Adrenal gland (tissue), 12 donors: ENCODE data around the gene RYR1. TPM values are rescaled to one million over a fixed set of nuclear protein-coding genes. Genes with fewer than 3 reads are reported as not detected.
"Not testable (repeated sequence)": the region's sequence is repeated elsewhere in the genome, so short reads cannot be mapped to it uniquely, and the experiment has no call there.

Experiments used
- DNase-seq, 7 donors: peaks; one replicate each; pipeline ENCODE4 v3.0.0-alpha.2; 2019 to 2020
- H3K27ac ChIP-seq, 5 donors: fragments of 200-600 bp; sonication (generic) in 4 of 5; 1 replicate in 3 of 5; 2 replicates in 2 of 5; pipeline versions ENCODE4 v1.5.1 to v1.8.0; 2016 to 2020; ENCODE audit warnings: mild to moderate bottlenecking in 1 of 5
- H3K27me3 ChIP-seq: fragments of 200-600 bp; 2 replicates; pipeline ENCODE4 v1.8.0; 2021
- H3K36me3 ChIP-seq, 2 donors: fragments of 200-600 bp; replicated peaks in 1 of 2; 1 replicate in 1 of 2; 2 replicates in 1 of 2; pipeline versions ENCODE4 v1.5.1 to v1.8.0; 2018 to 2022
- H3K4me1 ChIP-seq, 2 donors: fragments of 200-600 bp; replicated peaks in 1 of 2; 1 replicate in 1 of 2; 2 replicates in 1 of 2; pipeline versions ENCODE4 v1.5.1 to v1.8.0; 2018 to 2021
- H3K4me3 ChIP-seq, 4 donors: fragments of 200-600 bp; sonication (generic) in 3 of 4; one replicate each; pipeline ENCODE4 v1.5.1; 2016 to 2018
- H3K9me3 ChIP-seq, 3 donors: fragments of 200-600 bp; sonication (generic) in 1 of 3; replicated peaks in 1 of 3; 1 replicate in 2 of 3; 2 replicates in 1 of 3; pipeline versions ENCODE4 v1.5.1 to v1.8.0; 2016 to 2021
- POLR2A ChIP-seq, 2 donors: fragments of 450-650 bp; IDR thresholded peaks; one replicate each; pipeline ENCODE4 v1.6.1; 2017; ENCODE audit warnings: antibody characterized with exemption in 2 of 2, mild to moderate bottlenecking in 2 of 2, moderate library complexity in 1 of 2
- whole genome bisulfite sequencing, 4 donors: extraction: QIAGEN DNeasy Blood & Tissue Kit in 2 of 4; methylation state at CpG; one replicate each; pipeline versions ENCODE4 v1.1.5 to v1.1.7; 2013 to 2017; 5-methylcytosine and 5-hydroxymethylcytosine counted together
- intact Hi-C, 2 donors: fragments of 100-400 bp; cut with DNase I; formaldehyde crosslinking; loops; one replicate each; pipeline versions ENCODE4 v1.14.1 to v1.15.0; 2022 to 2023
- polyA plus RNA-seq, 3 donors: library from polyadenylated mRNA; stranded (reverse); fragments of 200-250 nt in 2 of 3; fragments of 350-450 nt in 1 of 3; fragmentation: Illumina TruSeq in 1 of 3; extraction: RNeasy Lipid Tissue Mini Kit (QIAGEN cat#74804) in 1 of 3; gene quantifications; one replicate each; pipeline ENCODE4 v1.2.3, GENCODE V29; 2013 to 2014
- total RNA-seq, 9 donors: library from RNA; depleted of rRNA in 4 of 9; stranded (reverse); fragments of >200 nt in 4 of 9; fragments of 120-200 nt in 1 of 9; fragmentation: NEBNext Ultra II Directional in 1 of 9; extraction: Animal tissue kit (Norgen Biotek cat#: 25700) in 1 of 9; gene quantifications; one replicate each; pipeline versions ENCODE4 v1.1.0 to v1.2.4, GENCODE V29; 2013 to 2023
- TF ChIP-seq, protein P1 (sequence below), 6 experiments: fragments of 450-650 bp in 4 of 6; fragments of 200-600 bp in 2 of 6; sonication (generic) in 1 of 6; IDR thresholded peaks; 1 replicate in 5 of 6; 2 replicates in 1 of 6; pipeline versions ENCODE4 v1.5.1 to v1.8.0; 2016 to 2021; ENCODE audit warnings: antibody characterized with exemption in 6 of 6, mild to moderate bottlenecking in 2 of 6, moderate library complexity in 1 of 6
- donor health status: healthy with polysubstance abuse.
- donor health status: Bipolar disorder and iron deficiency.
- donor health status: DM: yes; HTN: yes; CAD: no.
- donor health status: DM: no; HTN: no; CAD: no.
- donor health status: DM: no; HTN: no; CAD: no.
- donor health status: DM: yes; HTN: yes; CAD: no.

RYR1 gene
- total and polyA plus RNA-seq, 12 donors: 0.90 to 10.0 (median 3.2) TPM

DNA sequence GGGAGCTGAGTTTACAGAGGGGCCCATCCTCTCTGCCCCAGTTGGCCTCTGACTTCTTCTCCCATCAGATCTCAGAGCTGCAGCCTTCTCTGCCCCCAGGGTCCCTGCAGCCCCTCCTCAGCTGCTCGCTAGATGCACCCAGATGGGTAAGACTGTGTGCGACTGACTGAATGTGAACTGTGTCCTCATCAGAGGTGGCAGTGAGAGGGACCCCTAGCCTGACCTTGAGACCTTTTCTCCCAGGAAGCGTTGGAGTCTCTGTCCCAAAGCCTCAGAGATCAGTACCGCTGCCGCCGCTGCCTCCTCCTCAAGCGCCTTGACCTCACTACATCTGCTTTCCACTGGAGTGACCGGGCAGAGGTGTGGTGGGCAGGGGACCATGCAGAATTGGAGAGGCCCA lies 28.2 kb upstream of the RYR1 start:
- intact Hi-C loops: loop anchor here in 1 of 2 donors (10.0 kb wide), 1 partner anchor 230 kb away; no protein-coding TSS in a partner anchor
- Histone ChIP-seq H3K36me3 (peaks cover 0 to 17% of the 10 kb centered on the region in 2 donors), H3K4me3 (no peak overlapping the region), H3K27ac (no peak overlapping the region), H3K27me3 (no peaks in the 10 kb centered on the region), H3K4me1 (peaks cover 0 to 7% of the 10 kb centered on the region in 2 donors), H3K9me3 (no peaks in the 10 kb centered on the region)
- TF ChIP-seq, protein P1, sequence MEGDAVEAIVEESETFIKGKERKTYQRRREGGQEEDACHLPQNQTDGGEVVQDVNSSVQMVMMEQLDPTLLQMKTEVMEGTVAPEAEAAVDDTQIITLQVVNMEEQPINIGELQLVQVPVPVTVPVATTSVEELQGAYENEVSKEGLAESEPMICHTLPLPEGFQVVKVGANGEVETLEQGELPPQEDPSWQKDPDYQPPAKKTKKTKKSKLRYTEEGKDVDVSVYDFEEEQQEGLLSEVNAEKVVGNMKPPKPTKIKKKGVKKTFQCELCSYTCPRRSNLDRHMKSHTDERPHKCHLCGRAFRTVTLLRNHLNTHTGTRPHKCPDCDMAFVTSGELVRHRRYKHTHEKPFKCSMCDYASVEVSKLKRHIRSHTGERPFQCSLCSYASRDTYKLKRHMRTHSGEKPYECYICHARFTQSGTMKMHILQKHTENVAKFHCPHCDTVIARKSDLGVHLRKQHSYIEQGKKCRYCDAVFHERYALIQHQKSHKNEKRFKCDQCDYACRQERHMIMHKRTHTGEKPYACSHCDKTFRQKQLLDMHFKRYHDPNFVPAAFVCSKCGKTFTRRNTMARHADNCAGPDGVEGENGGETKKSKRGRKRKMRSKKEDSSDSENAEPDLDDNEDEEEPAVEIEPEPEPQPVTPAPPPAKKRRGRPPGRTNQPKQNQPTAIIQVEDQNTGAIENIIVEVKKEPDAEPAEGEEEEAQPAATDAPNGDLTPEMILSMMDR (IDR thresholded peaks at IDR 0.05): no peak
- TF ChIP-seq POLR2A (IDR thresholded peaks at IDR 0.05): no peak
- WGBS, 4 donors: 91 to 95% (median 94%) methylated on average over 8 of the region's 8 CpGs; no CpG with 5 or more reads in 1 of the 4 donors
- DNase-seq: no peak

DNA sequence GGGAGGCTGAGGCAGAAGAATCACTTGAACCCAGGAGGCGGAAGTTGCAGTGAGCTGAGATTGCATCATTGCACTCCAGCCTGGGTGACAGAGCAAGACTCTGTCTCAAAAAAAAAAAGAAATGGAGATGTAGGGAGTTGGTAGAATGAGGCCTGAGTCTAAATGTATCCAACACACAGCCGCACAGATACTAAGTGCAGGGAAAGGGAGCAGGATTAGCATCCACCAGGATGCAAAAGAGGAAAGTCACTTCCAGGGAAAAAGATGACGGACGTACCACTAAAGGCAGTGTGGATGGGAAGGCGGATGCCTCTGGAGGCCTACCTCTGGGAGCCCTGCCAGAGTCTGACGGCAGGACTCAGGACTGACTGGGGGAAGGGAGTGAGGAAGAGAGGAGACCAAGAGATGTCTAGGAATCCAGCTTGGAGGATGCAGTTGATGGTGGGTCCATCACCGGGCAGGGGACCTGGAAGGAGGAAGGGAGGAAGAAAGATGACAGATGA lies 23.8 kb upstream of the RYR1 start:
- intact Hi-C loops: loop anchor here in 1 of 2 donors (10.0 kb wide), 1 partner anchor 225 kb away; no protein-coding TSS in a partner anchor
- TF ChIP-seq, protein P1 (IDR thresholded peaks at IDR 0.05): no peak
- no peak for TF ChIP-seq POLR2A (IDR thresholded peaks at IDR 0.05)
- peak in 2 of 7 donors; percentile 36 to 48 for DNase-seq
- H3K27me3 ChIP-seq: no peaks in the 10 kb centered on the region
- H3K27ac ChIP-seq: no peak overlapping the region
- H3K4me3 ChIP-seq: no peak overlapping the region
- no peaks in the 10 kb centered on the region for H3K4me1 ChIP-seq
- H3K36me3 ChIP-seq: peaks cover 0 to 17% of the 10 kb centered on the region in 2 donors
- 46 to 57% (median 55%) methylated on average over 7 of the region's 7 CpGs for WGBS, 4 donors
- no peaks in the 10 kb centered on the region for H3K9me3 ChIP-seq

DNA sequence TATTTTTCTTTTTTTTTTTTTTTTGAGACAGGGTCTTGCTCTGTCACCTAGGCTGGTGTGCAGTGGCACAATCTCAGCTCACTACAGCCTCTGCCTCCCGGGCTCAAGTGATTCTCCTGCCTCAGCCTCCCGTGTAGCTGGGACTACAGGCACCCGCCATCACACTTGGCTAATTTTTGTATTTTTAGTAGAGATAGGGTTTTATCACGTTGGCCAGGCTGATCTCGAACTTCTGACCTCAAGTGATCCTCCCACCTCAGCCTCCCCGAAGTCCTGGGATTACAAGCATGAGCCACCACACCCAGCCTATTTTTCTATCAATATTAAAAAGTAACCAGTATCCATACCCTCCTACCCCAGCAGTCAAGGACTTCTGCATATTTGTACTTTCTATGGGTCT lies 23.1 kb upstream of the RYR1 start:
- intact Hi-C loops, H3K27ac ChIP-seq, H3K27me3 ChIP-seq, H3K36me3 ChIP-seq, DNase-seq, H3K4me3 ChIP-seq, H3K4me1 ChIP-seq, H3K9me3 ChIP-seq: not testable (repeated sequence)
- WGBS, 4 donors: 74 to 81% (median 78%) methylated on average over 6 of the region's 6 CpGs

DNA sequence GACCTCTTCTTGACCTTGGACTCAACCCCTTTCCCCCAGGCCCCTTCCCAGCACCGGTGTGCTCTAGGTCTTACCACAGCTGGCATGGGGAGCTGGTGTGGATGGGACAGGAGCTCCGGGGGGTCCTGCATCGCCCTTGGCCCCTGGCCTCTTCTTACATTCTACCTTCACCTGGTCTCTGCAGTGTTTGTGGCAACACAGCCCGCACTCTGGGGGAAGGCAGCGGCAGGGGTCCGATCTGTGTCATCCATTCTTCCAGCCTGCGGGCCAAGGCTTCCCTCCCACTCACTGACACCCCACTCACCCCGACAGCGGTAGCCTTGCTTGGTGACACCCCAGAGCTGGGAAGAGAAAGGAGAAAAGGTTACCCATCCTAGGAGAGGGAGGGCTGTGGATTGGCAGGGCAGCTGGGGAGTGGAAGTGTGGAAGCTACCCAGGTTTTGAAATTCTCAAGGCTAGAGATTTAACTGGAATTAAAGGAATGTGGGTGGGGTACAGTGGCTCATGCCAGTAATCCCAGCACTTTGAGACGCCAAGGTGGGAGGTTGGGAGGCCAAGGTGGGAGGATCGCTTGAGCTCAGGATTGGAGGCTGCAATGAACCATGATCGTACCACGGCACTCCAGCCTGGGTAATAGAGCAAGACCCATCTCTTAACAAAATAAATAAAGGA lies 22.3 kb upstream of the RYR1 start:
- intact Hi-C loops: no loop called here
- H3K27me3 ChIP-seq: no peaks in the 10 kb centered on the region
- no peaks in the 10 kb centered on the region for H3K9me3 ChIP-seq

DNA sequence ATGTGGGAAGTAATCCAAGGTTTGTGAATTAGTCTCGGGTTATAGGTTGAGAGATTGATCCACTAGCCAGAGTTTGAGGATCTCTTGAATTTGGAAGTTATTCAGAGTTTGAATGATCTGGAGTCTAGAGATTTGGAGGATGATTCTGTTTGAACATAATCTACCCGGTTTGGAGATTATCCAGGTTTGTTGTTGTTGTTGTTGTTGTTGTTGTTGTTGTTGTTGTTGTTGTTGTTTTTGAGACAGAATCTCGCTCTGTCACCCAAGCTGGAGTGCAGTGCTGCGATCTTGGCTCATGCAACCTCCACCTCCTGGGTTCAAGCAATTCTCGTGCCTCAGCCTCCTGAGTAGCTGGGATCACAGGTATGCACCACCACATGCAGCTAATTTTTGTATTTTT lies 21.6 kb upstream of the RYR1 start:
- WGBS, 4 donors: 84 to 88% (median 85%) methylated on average over 5 of the region's 5 CpGs

More for the DNA sequence above, 22.3 kb upstream of the RYR1 start:
- Histone ChIP-seq H3K27ac (no peak overlapping the region), H3K4me3 (no peak overlapping the region), H3K4me1 (no peaks in the 10 kb centered on the region), H3K36me3 (peaks cover 0 to 7% of the 10 kb centered on the region in 2 donors)
- TF ChIP-seq, protein P1 (IDR thresholded peaks at IDR 0.05): no peak
- no peak for TF ChIP-seq POLR2A (IDR thresholded peaks at IDR 0.05)
- WGBS, 4 donors: 79 to 83% (median 80%) methylated on average over 13 of the region's 13 CpGs
- DNase-seq: no peak

More for the DNA sequence above, 21.6 kb upstream of the RYR1 start:
- intact Hi-C loops, H3K27ac ChIP-seq, H3K36me3 ChIP-seq, DNase-seq, H3K27me3 ChIP-seq, H3K9me3 ChIP-seq, H3K4me1 ChIP-seq, H3K4me3 ChIP-seq: not testable (repeated sequence)
